Retinal pigment epithelial cell (primary cell): ENCODE data around the gene OR10G6.

Experiments
- DNase-seq: peaks from one replicate; pipeline ENCODE4 v3.0.0-alpha.2; 2010; ENCODE audit warnings: low read depth
- H3K4me3 ChIP-seq: 2 replicates; pipeline ENCODE4 v1.5.1; 2011; ENCODE audit warnings: mild to moderate bottlenecking, low read length, control low read depth, moderate library complexity
- TF ChIP-seq, protein P1 (sequence below): conservative IDR thresholded peaks from 2 replicates; pipeline ENCODE4 v1.5.1; 2011; ENCODE audit warnings: low read depth, low read length, control low read depth, inconsistent platforms

OR10G6 gene

DNA sequence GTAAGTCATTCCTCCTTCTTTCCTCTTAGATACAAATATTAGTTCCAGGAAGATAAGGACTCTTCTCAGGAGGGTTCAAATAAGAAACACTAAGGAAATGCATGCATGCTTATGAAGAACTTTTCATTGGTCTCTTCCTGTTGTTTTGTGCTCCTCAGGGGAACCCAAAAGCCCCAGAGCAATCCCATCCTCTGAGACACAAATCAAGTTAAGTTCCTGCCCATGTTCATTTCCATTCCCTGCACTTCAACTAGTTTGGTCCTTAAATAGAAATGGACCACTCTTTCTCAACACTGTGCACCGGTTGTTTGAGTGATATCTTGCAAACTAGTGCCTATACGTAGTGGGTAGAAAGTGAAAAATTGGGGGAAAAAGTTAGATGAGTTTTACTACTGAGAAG lies 17.7 kb upstream of the OR10G6 start, which contains the start of gene OR10G4:
OR10G4 (plus strand) TSS at position 301 of the 400 bp plus-strand sequence. CDS start 2,578 bp downstream, outside the sequence.
- no peak within 1 kb of the TSS for H3K4me3 ChIP-seq
- TF ChIP-seq, protein P1, sequence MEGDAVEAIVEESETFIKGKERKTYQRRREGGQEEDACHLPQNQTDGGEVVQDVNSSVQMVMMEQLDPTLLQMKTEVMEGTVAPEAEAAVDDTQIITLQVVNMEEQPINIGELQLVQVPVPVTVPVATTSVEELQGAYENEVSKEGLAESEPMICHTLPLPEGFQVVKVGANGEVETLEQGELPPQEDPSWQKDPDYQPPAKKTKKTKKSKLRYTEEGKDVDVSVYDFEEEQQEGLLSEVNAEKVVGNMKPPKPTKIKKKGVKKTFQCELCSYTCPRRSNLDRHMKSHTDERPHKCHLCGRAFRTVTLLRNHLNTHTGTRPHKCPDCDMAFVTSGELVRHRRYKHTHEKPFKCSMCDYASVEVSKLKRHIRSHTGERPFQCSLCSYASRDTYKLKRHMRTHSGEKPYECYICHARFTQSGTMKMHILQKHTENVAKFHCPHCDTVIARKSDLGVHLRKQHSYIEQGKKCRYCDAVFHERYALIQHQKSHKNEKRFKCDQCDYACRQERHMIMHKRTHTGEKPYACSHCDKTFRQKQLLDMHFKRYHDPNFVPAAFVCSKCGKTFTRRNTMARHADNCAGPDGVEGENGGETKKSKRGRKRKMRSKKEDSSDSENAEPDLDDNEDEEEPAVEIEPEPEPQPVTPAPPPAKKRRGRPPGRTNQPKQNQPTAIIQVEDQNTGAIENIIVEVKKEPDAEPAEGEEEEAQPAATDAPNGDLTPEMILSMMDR = no peak
- DNase-seq = no peak

- no peak for DNase-seq
- TF ChIP-seq, protein P1 = no peak
- H3K4me3 ChIP-seq = no peak overlapping the region
Measured at GRCh38 chr11:123979311-123979710, 15.7 kb downstream of the OR10G6 start.

DNA sequence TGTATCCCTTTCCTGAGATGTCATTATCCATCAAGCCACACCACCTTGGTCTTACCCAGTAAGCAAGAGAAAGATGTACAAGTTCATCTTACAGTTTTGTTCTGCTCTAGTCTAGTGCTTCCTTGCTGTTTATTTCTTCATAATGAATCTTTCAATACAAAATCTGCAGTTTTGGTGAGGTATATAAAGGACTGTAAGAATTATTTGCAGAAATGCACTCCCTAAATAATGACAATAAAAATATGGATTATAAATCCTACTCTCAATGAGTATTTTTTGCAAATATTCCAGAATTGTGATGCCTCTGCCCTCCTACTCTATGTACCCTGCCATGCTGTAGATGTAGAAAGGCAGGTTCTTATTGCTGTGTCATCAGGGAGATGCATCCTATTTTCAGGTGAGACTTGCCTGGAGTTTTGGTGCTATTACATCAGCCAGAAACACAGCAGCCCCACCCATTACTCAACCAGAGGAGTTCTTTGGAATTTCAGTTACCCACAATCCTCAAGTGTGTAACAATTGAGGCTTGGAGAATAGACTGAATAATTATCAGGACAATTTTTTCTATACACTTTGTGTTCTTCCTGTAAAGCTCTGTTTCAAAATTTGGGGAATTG lies 17.1 kb downstream of the OR10G6 start, which contains the start of gene OR10S1:
OR10S1 (minus strand) TSS at position 51 of the 617 bp plus-strand sequence. CDS start 117 bp downstream, outside the sequence.
- H3K4me3 ChIP-seq = no peak within 1 kb of the TSS
- TF ChIP-seq, protein P1 = no peak
- no peak for DNase-seq

DNA sequence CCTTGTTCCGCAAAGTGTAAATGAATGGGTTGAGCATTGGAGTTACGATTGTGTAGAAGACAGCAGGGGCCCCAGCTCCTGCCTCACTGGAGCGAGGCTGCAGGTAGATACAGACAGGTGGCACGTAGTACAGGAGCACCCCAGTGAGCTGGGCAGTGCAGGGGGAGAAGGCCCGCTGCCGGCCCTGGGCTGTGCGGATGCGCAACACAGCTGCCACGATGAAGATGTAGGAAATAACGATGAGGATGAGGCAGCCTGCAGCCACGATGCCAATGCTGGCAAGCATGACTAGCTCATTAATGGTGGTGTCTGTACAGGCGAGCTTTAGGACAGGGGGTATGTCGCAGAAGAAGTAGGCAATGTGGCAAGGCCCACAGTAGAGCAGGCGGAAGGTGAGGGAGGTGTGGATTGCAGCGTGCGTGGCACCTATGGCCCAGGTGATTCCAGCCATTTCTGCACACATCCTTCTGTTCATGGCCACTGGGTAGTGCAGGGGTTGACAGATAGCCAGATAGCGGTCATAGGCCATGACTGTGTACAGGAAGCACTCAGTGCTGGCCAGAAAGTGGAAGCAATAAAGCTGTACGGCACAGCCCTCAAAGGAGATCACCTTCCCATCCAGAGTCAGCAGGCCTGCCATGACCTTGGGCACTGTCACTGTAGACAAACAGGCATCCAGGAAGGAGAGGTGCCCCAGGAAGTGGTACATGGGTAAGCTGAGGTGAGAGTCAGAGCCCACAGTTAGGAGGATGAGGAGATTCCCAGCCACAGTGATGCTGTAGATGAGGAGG lies 18.0 kb downstream of the OR10G6 start:
- H3K4me3 ChIP-seq = no peak overlapping the region
- TF ChIP-seq, protein P1 = no peak
- no peak for DNase-seq

DNA sequence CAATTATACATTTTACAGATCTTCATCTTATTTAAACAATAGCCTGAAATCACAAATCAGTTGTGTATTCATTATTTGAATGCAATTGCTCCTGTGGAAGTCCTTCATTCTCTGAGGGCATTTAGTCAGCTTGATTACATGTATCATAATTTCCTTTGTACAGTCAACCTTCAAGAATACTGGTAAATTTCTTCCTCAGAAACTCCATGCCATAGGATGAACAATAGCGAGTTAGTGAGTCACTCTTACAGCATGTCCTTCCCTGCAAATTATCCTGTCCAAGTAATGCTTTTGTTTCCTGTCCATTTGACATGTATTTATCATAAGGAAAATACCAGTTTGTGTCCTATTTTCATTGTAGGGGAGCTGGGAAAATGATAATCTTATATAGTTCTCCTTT lies 21.1 kb downstream of the OR10G6 start:
- TF ChIP-seq, protein P1 = no peak

GRCh38 chr11:123956752-123957151 lies 38.2 kb downstream of the OR10G6 start:
- no peak overlapping the region for H3K4me3 ChIP-seq
- TF ChIP-seq, protein P1 = no peak
- DNase-seq = no peak

More for the DNA sequence above, 21.1 kb downstream of the OR10G6 start:
- no peak for DNase-seq
- H3K4me3 ChIP-seq = no peak overlapping the region
